HG02973 (cell line): ENCODE data around the gene TRIM65.
"Not testable (repeated sequence)": the region's sequence is repeated elsewhere in the genome, so short reads cannot be mapped to it uniquely, and the experiment has no call there.

ENCODE experiments used
- ATAC-seq: cut with Tn5 transposase; IDR thresholded peaks from one replicate; pipeline ENCODE4 v1.9.1; 2021; ENCODE audit warnings: moderate library complexity; ENCODE audit not compliant: unreplicated experiment

TRIM65 gene

DNA sequence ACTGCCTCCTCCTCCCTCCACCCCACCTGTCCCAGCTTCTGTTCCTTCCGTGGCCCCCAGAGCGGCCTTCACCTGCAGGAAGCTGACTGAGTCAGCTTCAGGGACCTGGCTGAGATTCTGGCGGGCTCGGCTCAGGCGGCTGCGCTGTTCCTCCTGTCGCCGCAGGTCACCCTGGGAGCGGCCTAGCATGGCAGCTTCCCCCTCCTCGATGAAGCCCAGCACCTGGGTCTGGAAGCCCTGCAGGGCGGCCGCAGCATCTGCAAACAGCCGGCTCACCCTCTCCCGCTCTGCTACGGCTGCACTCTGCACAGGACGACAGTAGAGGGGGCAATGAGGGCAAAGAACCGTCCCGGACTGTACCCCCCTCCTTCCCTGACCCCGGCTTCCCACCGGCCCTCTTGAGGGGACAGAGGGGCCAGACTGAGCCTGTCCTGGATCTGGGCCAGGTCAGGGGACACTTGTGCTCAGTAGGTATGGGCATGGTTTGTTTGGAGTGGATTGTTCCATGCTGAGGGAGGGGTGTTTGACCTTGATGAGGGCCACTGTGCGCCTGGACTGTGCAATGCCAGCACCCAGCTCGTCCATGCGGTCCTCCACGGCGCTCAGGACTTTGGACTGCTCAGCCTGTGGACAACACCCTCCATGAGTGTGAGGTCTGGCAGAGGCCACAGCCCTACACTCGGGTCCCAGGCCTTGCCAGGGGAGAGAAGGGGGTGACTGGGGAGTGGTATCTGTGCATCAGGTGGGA, 20.4 kb downstream of the TRIM65 start:
- no peak for ATAC-seq

DNA sequence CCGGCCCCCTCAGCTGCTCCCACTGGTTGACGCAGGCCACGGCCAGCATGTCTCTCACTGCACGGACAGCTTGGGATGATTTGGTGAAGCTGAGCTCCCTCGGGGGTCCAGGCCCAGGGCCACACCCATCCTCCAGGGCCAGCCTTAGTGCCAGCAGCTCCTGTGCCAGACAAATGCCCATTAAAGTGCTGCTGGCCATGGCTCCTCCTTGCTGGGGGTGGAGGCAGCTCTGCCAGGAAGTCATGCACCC, 20.9 kb downstream of the TRIM65 start:
- ATAC-seq, result no peak

GRCh38 chr17:75875182-75875939, 21.4 kb downstream of the TRIM65 start:
- ATAC-seq, result no peak

- no peak for ATAC-seq
Measured at GRCh38 chr17:75874323-75875181, 22.2 kb downstream of the TRIM65 start.

DNA sequence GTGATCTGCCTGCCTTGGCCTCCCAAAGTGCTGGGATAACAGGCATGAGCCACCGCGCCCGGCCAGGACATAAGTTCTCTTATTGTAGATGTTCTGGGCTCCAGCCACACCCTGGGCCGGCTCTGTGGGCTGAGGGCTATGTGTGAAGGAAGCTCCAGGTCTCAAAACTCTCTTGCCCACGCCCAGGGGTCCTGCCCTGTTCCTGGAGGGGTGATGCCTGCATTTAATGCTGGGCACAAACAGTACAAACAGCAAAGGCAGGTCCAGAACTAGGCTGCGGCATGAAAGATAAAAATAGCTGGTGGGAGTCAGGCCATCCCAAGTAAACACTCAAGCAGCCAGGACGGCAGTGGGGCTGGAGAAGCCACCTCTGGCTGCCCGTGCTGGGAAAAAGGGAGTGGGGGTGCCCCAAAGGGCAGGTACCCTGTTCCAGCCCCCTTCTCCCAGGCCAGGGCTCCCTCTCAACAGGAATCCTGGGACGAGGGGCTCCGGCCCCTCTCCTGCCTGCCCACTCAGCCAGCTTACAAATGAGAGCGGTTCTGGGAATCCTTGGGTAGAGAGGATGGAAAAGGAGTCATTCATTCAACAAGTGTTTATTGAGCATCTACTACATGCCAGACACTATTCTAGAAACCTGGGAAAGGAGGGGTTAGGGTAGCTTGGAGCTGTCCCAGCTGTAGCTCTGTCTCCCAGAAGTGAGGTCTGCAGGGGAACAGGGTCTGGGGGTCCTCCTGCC, 23.0 kb downstream of the TRIM65 start:
- no peak for ATAC-seq

DNA sequence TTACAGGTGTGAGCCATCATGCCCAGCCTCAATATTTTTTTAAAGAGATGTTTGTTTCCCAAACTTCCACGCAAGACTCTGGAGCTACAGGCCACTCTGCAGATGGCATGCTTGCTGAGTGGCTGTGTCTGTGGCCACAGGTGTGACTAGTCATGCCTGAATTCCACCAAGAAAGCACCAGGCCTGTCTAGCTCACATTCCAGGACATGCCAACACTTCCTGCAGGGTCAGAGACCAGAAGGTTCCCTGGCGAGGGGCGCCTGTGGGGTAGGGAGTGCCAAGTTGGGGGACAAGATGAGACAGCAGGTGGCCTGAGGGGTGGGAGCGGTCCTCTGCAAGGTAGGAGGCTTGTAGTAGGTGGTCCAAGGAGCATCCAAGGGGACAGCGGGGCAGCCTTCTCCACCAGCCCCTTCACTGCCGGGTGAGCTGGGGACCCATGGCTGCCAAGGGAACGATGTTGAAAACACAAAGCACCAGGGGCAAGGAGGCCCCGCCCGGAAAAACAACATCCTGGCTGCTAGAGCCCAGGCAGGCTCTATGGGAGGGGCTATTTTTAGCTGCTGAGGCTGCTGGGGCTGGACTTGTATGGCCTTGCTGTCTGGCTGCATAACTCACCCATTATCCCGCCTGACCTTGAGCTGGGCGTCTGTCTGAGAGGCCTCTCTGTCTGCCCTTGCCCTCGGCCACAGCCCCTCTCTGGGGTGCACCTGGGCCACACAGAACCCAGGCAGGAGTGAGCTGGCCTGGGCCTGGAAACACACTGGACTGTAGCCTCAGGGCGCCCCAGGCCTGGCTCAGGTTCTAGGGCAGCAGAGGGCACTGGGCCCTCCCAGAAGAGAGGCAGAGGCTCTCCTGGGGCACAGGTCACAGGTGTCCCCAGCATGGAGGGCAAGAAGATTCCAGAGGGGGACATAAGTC, 24.1 kb downstream of the TRIM65 start:
- ATAC-seq, result no peak

GRCh38 chr17:75870228-75870627, 26.5 kb downstream of the TRIM65 start:
- ATAC-seq, result not testable (repeated sequence)

DNA sequence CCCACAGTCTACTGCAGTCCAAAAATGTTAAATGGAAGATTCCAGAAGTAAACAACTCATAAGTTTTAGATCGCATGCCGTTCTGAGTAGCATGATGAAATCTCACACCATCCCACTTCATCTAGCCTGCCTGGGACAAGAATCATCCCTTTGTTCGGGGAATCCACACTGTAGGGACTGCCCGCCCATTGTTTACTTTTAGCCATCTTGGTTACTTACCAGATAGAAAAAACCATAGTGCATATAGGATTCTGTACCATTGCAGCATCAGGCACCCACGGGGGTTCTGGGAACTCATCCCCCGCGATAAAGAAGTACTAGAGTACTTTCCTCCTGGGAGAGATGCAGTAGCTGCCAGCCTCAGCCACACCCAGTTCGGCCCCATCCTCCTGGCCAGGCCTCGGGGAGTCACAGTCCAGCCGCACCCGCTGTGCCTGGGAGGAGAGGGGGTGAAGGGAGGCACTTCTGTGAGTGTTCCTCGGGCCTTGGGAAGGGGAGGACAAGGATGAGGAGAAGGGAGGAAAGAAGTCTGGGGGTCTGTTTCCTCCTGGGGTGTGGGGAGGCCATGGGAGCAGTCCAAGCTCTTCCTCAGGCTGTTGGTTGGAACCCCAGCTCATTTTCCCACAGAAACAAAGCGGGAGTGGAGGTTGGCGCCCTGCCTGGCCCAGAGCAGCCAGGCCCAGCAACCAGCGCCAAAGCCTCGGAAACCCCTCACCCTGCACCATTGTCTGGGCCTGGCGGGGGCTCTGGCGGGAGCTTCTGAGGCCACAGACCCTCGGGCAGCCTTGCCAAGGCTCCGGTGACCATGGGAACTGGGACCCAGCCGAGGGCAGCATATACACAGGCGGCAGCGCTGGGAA, 27.2 kb downstream of the TRIM65 start:
- no peak for ATAC-seq

GRCh38 chr17:75868730-75869281, 27.9 kb downstream of the TRIM65 start:
- not testable (repeated sequence) for ATAC-seq

DNA sequence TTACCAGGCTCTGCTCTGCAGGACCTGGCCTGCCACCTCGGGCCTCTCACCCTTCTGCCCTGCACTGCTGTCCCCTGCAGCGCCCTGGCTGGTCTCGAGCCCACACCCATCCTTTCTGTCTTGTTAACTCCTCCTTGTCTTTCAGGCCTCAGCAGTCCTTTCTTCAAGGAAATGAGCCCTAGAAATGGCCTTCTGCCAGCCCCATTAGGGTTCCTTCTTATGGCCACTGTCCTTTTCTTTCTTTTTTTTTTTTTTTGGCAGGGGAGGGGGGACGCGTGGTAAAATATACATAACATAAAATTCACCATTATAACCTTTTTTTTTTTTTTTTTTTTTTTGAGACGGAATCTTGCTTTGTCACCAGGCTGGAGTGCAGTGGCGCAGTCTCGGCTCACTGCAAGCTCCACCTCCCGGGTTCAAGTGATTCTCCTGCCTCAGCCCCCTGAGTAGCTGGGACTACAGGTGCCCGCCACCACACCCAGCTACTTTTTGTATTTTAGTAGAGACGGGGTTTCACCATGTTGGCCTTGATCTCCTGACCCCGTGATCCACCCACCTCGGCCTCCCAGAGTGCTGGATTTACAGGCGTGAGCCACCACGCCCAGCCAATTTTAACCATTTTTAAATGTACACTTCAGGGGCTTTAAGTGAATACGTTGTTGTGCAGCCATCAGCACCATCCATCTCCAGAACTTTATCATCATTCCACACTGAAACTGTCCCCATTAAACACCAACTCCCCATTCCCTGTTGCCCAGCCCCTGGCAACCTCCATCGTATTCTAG, 31.2 kb downstream of the TRIM65 start:
- ATAC-seq, result not testable (repeated sequence)

DNA sequence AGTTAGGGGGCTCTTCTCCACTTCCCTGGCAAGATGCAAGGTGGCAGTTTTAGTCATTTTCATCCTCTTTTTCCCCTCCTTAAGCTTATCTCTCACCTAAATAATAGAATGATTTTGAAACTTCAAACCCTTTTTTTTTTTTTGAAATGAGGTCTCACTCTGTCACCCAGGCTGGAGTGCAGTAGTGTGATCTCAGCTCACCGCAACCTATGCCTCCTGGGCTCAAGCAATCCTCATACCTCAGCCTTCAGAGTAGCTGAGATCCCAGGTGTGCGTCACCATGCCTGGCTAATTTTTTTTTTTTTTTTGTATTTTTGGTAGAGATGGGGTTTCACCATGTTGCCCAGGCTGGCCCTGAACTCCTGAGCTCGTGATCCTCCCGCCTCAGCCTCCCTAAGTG, 31.9 kb downstream of the TRIM65 start:
- peak; percentile 6 for ATAC-seq

DNA sequence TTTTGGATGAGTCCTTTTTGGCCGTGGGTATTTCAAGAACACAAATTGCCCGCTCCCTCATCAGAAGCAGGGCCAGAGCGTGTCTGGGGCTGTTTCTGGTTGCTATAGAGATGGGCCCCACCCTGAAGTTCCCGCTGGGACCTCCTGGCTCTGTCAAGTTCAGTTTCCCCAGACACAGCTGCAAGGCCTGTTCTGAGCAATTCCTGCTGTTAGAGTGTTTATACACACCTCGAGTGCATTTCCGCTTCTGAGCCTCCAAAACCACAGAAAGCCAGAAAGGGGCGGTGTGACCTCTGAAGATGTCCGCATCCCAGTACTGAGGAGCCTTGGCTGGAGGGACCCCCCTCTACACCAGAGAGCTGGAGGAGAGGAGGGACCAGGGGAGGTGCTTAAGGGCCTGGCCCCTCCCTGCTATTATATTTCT, 32.3 kb downstream of the TRIM65 start:
- peak; percentile 82 for ATAC-seq

DNA sequence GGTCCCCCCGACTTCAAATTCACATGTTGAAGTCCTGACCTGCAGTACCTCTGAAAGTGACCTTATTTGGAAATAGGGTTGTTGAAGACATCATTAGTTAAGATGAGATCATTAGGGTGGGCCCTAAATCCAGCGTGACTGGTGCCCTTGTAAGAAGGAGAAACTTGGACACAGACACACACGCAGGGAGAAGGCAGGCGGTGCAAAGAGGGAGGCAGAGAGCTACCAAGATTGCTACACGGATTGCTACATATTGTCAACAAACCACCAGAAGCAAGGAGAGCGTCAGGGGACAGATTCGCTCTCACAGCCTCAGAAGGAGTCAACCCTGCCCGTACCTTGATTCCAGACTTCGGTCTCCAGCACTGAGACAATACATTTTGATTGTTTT, 34.8 kb downstream of the TRIM65 start:
- ATAC-seq, result no peak

DNA sequence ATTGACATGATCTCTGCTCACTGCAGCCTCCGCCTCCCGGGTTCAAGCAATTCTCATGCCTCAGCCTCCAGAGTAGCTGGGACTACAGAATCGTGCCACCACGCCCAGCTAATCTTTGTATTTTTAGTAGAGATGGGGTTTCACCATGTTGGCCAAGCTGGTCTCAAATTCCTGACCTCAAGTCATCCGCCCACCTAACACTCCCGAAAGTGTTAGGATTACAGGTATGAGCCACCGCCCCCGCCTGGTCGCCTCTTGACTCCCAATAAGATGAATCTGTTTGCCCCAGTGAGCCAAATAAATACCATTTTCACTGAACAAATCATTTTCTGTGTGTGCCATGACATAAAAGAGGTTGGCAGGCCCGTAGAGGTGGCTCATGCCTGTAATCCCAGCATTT, 37.4 kb downstream of the TRIM65 start:
- ATAC-seq, result not testable (repeated sequence)

DNA sequence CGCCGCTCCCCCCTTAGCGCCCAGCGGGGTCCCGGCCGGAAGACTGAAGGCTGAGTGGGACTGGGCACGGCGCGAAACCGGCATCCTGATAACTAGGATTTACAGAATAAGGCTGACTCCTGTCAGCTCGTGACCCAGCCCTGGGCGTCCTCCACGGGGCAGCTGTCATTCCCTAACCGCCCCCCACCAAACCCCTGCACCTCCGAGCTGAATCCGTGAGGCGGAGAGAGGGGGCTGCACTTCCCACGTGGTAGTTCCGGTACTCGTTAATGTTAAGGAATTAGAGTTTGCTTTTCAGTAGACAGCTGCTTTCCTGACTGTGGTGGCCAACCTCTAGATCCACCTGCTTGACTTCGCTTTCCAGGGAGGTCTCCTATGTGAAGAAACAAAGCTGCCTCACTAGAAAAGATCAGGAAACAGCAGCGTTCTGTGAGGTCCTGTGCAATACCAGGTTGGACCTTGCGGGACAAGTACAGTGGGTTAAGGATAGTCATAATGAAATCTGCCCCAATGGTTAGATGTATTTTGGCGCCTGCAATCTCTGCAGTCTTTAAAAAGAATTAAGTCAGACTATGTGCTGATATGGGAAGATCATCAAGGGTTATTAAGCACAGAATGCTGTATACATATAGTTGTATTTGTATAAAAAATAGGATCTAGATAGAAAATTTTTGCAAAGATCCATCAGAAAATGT, 40.5 kb downstream of the TRIM65 start:
- peak; percentile 28 for ATAC-seq

DNA sequence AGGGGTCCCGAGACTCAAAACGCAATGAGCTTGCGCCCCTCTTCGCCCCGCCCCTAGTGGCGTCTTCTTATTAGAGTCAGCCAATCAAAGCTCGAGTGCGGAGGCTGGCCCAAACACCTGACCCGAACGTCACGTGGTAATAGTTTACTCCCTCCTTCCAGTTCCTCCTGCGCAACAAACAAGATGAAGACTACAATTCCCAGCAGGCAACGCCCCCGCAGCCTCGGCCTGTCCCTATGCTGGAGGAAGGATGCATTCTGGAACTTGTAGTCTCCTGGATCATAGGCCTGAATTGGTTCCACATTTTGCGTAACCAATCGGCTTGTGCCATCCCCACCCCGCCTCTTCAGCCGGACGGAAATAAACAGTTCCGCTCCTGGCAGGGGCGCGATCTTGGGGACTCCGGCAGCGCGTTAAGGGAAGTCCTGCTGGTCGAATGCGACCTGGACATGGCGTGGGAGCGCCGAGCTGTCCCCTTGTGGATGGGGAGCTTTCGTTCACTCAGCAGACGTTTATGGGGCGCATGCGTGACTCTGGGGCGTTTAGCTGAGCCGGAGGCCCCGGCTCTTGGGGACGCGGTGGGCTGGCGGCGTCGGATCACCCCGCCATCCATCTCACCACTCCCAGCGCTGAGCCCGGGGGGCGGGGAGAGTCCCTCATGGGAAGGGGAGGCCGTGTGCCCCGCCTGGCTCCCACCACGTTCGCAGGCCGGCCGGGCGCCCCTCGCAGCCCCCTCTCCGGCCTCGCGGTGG, 41.3 kb downstream of the TRIM65 start, which contains the start of gene WBP2:
TSS of gene WBP2 (minus strand) at position 26 of the 752 bp plus-strand sequence. CDS start 38 bp downstream, outside the sequence.
- ATAC-seq, result peak; percentile 81
